Large intestine (tissue), 3 donors: ENCODE results near the gene PRAMEF1. TPM values are rescaled to one million over a fixed set of nuclear protein-coding genes. Genes with fewer than 3 reads are reported as not detected.

Experiments used
- DNase-seq, 2 donors: peaks; one replicate each; pipeline versions ENCODE4 v3.0.0 to v3.0.0-alpha.2; 2013
- H3K27ac ChIP-seq: one replicate; pipeline ENCODE4 v1.5.1; 2013; ENCODE audit warnings: low read length
- H3K27me3 ChIP-seq: 2 replicates; pipeline ENCODE4 v1.6.1; 2013; ENCODE audit warnings: low read length; ENCODE audit not compliant: control insufficient read depth, insufficient read depth
- H3K36me3 ChIP-seq: 2 replicates; pipeline ENCODE4 v1.6.1; 2013; ENCODE audit warnings: low read length; ENCODE audit not compliant: control insufficient read depth, insufficient read depth
- H3K4me1 ChIP-seq: one replicate; pipeline ENCODE4 v1.6.1; 2013; ENCODE audit warnings: low read length; ENCODE audit not compliant: control insufficient read depth, insufficient read depth
- H3K4me3 ChIP-seq: one replicate; pipeline ENCODE4 v1.5.1; 2013; ENCODE audit warnings: low read length
- H3K9me3 ChIP-seq: one replicate; pipeline ENCODE4 v1.6.1; 2013; ENCODE audit warnings: mild to moderate bottlenecking, low read depth, low read length, moderate library complexity; ENCODE audit not compliant: control insufficient read depth
- WGBS: methylation state at CpG from one replicate; pipeline ENCODE4 v1.1.5; 2013; ENCODE audit warnings: low lambda C conversion rate; ENCODE audit not compliant: insufficient coverage; 5-methylcytosine and 5-hydroxymethylcytosine counted together
- polyA plus RNA-seq: library from polyadenylated mRNA; unstranded; fragments of 120-200 nt; gene quantifications from one replicate; pipeline ENCODE4 v1.2.1, GENCODE V29; 2013

PRAMEF1 gene
- polyA plus RNA-seq, 1 donor: not detected

GRCh38 chr1:12761781-12762180 is 29.4 kb upstream of the PRAMEF1 start:
- DNase-seq: no peak
- WGBS: no CpG with 5 or more reads among the region's 5 CpGs

GRCh38 chr1:12762766-12763165 is 28.4 kb upstream of the PRAMEF1 start:
- no peaks in the 10 kb centered on the region for H3K36me3 ChIP-seq
- WGBS: no CpG with 5 or more reads among the region's 7 CpGs
- DNase-seq: no peak
- H3K4me1 ChIP-seq: no peaks in the 10 kb centered on the region
- no peaks in the 10 kb centered on the region for H3K9me3 ChIP-seq
- H3K27me3 ChIP-seq: no peaks in the 10 kb centered on the region
- H3K4me3 ChIP-seq: no peak overlapping the region
- no peak overlapping the region for H3K27ac ChIP-seq

More at GRCh38 chr1:12761781-12762180, 29.4 kb upstream of the PRAMEF1 start:
- Histone ChIP-seq H3K4me1 (peaks cover 3% of the 10 kb centered on the region), H3K27ac (no peak overlapping the region), H3K4me3 (no peak overlapping the region), H3K27me3 (no peaks in the 10 kb centered on the region), H3K36me3 (no peaks in the 10 kb centered on the region), H3K9me3 (no peaks in the 10 kb centered on the region)

GRCh38 chr1:12763479-12763878 is 27.7 kb upstream of the PRAMEF1 start:
- DNase-seq: no peak
- Histone ChIP-seq H3K4me1 (no peaks in the 10 kb centered on the region), H3K27me3 (no peaks in the 10 kb centered on the region), H3K27ac (no peak overlapping the region), H3K9me3 (no peaks in the 10 kb centered on the region), H3K36me3 (no peaks in the 10 kb centered on the region), H3K4me3 (no peak overlapping the region)
- no CpG with 5 or more reads among the region's 4 CpGs for WGBS

GRCh38 chr1:12764016-12764415 is 27.2 kb upstream of the PRAMEF1 start:
- no CpG with 5 or more reads among the region's 5 CpGs for WGBS
- no peak for DNase-seq
- Histone ChIP-seq H3K4me3 (no peak overlapping the region), H3K4me1 (no peaks in the 10 kb centered on the region), H3K27ac (no peak overlapping the region), H3K27me3 (no peaks in the 10 kb centered on the region), H3K36me3 (no peaks in the 10 kb centered on the region), H3K9me3 (no peaks in the 10 kb centered on the region)

- no peaks in the 10 kb centered on the region for H3K9me3 ChIP-seq
- no peak for DNase-seq
- no peaks in the 10 kb centered on the region for H3K36me3 ChIP-seq
- no peak overlapping the region for H3K4me3 ChIP-seq
- H3K27me3 ChIP-seq: no peaks in the 10 kb centered on the region
- WGBS: 80% methylated on average over 1 of the region's 2 CpGs
- H3K4me1 ChIP-seq: no peaks in the 10 kb centered on the region
- H3K27ac ChIP-seq: no peak overlapping the region
These were observed 22.2 kb upstream of the PRAMEF1 start for GRCh38 chr1:12769031-12769430.

- no peaks in the 10 kb centered on the region for H3K4me1 ChIP-seq
- no peaks in the 10 kb centered on the region for H3K27me3 ChIP-seq
- H3K27ac ChIP-seq: no peak overlapping the region
- no peaks in the 10 kb centered on the region for H3K36me3 ChIP-seq
- no peaks in the 10 kb centered on the region for H3K9me3 ChIP-seq
- no peak for DNase-seq
- WGBS: no CpG with 5 or more reads among the region's 7 CpGs
- no peak overlapping the region for H3K4me3 ChIP-seq
These were observed 21.2 kb upstream of the PRAMEF1 start for GRCh38 chr1:12769976-12770505.

- H3K9me3 ChIP-seq: no peaks in the 10 kb centered on the region
- WGBS: no CpG with 5 or more reads among the region's 2 CpGs
- no peak overlapping the region for H3K4me3 ChIP-seq
- H3K27me3 ChIP-seq: no peaks in the 10 kb centered on the region
- H3K4me1 ChIP-seq: no peaks in the 10 kb centered on the region
- no peaks in the 10 kb centered on the region for H3K36me3 ChIP-seq
- DNase-seq: no peak
- H3K27ac ChIP-seq: no peak overlapping the region
These were observed 20.6 kb upstream of the PRAMEF1 start for GRCh38 chr1:12770620-12771019.

GRCh38 chr1:12771186-12771585 is 20.0 kb upstream of the PRAMEF1 start:
- no peak overlapping the region for H3K4me3 ChIP-seq
- H3K4me1 ChIP-seq: no peaks in the 10 kb centered on the region
- peaks cover 4% of the 10 kb centered on the region for H3K27me3 ChIP-seq
- DNase-seq: no peak
- H3K36me3 ChIP-seq: no peaks in the 10 kb centered on the region
- H3K27ac ChIP-seq: no peak overlapping the region
- no CpG with 5 or more reads among the region's 5 CpGs for WGBS
- H3K9me3 ChIP-seq: no peaks in the 10 kb centered on the region

GRCh38 chr1:12772520-12772919 is 18.7 kb upstream of the PRAMEF1 start:
- DNase-seq: no peak
- Histone ChIP-seq H3K4me3 (no peak overlapping the region), H3K36me3 (no peaks in the 10 kb centered on the region), H3K9me3 (no peaks in the 10 kb centered on the region), H3K4me1 (no peaks in the 10 kb centered on the region), H3K27ac (no peak overlapping the region), H3K27me3 (peaks cover 4% of the 10 kb centered on the region)
- WGBS: 100% methylated on average over 1 of the region's 5 CpGs

- WGBS: no CpG with 5 or more reads among the region's 5 CpGs
- Histone ChIP-seq H3K4me3 (no peak within 1 kb of the TSS), H3K36me3 (no peaks in the 10 kb centered on the region), H3K4me1 (no peaks in the 10 kb centered on the region), H3K27me3 (peaks cover 4% of the 10 kb centered on the region), H3K9me3 (no peaks in the 10 kb centered on the region), H3K27ac (no peak within 1 kb of the TSS)
- no peak for DNase-seq
These were observed 17.8 kb upstream of the PRAMEF1 start, which contains the start of gene PRAMEF12 for GRCh38 chr1:12773438-12773837. Gene PRAMEF12, plus strand, starts transcription at chr1:12773738. Its CDS starts 1,130 bp downstream, at chr1:12774868.

GRCh38 chr1:12774801-12775345 is 16.3 kb upstream of the PRAMEF1 start:
- WGBS: no CpG with 5 or more reads among the region's 5 CpGs
- Histone ChIP-seq H3K27me3 (peaks cover 4% of the 10 kb centered on the region), H3K4me1 (no peaks in the 10 kb centered on the region), H3K36me3 (no peaks in the 10 kb centered on the region), H3K9me3 (no peaks in the 10 kb centered on the region), H3K27ac (no peak overlapping the region), H3K4me3 (no peak overlapping the region)
- no peak for DNase-seq
